ENCODE measurements around the gene CASP8AP2.

DNA sequence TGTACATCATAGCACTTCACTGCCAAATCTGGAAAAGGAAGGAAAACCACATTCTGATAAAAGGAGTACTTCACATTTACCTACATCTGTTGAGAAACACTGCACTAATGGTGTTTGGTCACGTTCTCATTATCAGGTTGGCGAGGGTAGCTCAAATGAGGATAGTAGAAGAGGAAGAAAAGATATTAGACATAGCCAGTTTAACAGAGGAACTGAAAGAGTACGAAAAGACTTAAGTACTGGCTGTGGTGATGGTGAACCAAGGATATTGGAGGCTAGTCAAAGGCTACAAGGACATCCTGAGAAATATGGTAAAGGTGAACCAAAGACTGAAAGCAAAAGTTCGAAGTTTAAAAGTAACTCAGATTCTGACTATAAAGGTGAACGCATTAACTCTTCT is 32.6 kb downstream of the CASP8AP2 start:
- TF ChIP-seq POLR2A (IDR thresholded peaks at IDR 0.05), result no peak
- TF ChIP-seq, protein P1, sequence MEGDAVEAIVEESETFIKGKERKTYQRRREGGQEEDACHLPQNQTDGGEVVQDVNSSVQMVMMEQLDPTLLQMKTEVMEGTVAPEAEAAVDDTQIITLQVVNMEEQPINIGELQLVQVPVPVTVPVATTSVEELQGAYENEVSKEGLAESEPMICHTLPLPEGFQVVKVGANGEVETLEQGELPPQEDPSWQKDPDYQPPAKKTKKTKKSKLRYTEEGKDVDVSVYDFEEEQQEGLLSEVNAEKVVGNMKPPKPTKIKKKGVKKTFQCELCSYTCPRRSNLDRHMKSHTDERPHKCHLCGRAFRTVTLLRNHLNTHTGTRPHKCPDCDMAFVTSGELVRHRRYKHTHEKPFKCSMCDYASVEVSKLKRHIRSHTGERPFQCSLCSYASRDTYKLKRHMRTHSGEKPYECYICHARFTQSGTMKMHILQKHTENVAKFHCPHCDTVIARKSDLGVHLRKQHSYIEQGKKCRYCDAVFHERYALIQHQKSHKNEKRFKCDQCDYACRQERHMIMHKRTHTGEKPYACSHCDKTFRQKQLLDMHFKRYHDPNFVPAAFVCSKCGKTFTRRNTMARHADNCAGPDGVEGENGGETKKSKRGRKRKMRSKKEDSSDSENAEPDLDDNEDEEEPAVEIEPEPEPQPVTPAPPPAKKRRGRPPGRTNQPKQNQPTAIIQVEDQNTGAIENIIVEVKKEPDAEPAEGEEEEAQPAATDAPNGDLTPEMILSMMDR (IDR thresholded peaks at IDR 0.05), result no peak

All from esophagus squamous epithelium (tissue), 4 donors.